Measurements from ENCODE around the gene LARP6.

DNA sequence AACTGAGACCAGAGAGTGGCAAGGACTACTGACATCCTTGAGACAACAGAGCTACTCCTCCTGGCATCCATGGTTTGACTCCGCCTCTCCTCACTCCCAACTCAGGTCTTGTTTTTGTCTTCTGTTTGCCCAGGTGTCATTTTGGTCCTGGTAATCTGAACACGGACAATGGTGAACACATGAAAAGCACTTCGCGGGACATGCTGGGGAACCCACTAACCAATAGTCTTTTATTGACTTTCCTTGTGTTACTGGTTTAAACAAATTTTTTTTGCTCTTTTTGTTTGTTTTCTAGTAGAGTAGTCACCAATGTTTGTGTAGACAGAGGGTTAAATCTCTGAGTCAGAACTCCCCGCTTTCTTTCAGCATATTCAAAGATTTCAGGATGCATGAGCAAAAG lies 38.4 kb downstream of the LARP6 start:
- TF ChIP-seq POLR2A (IDR thresholded peaks at IDR 0.05), result no peak
- TF ChIP-seq, protein P1, sequence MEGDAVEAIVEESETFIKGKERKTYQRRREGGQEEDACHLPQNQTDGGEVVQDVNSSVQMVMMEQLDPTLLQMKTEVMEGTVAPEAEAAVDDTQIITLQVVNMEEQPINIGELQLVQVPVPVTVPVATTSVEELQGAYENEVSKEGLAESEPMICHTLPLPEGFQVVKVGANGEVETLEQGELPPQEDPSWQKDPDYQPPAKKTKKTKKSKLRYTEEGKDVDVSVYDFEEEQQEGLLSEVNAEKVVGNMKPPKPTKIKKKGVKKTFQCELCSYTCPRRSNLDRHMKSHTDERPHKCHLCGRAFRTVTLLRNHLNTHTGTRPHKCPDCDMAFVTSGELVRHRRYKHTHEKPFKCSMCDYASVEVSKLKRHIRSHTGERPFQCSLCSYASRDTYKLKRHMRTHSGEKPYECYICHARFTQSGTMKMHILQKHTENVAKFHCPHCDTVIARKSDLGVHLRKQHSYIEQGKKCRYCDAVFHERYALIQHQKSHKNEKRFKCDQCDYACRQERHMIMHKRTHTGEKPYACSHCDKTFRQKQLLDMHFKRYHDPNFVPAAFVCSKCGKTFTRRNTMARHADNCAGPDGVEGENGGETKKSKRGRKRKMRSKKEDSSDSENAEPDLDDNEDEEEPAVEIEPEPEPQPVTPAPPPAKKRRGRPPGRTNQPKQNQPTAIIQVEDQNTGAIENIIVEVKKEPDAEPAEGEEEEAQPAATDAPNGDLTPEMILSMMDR (IDR thresholded peaks at IDR 0.05), result no peak

All from body of pancreas (tissue), 4 donors.